Placental epithelial cell (primary cell): ENCODE data around the gene CAPN12. TPM values are rescaled to one million over a fixed set of nuclear protein-coding genes. Genes with fewer than 3 reads are reported as not detected.

ENCODE experiments used
- total RNA-seq: library from RNA; depleted of rRNA; stranded (reverse); fragments of >200 nt; gene quantifications from 2 replicates; pipeline ENCODE4 v1.2.3, GENCODE V29; 2012

Gene CAPN12
- total RNA-seq = 3.0 and 4.3 TPM in 2 replicates

DNA sequence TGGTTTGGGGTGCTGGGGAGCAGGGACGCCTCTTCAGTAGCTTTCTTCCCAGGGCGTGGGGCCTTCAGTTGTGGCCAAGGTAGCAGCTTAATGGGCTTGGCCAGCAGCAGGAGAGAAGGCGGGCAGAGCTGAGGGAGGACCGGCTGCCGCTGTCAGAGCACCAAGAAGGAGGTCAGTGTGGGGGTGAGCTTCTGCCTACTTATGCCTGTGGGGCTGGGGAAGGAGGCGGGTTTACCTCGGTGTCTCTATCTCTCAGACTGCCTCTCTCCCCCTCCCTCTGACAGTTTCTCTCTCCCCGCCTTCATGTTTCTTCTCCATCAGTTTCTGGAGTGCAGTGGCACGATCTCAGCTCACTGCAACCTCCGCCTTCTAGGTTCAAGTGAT is at the start of gene CAPN12:
CAPN12 (minus strand) TSS at position 177 of the 384 bp plus-strand sequence. CDS start 309 bp downstream, outside the sequence.

DNA sequence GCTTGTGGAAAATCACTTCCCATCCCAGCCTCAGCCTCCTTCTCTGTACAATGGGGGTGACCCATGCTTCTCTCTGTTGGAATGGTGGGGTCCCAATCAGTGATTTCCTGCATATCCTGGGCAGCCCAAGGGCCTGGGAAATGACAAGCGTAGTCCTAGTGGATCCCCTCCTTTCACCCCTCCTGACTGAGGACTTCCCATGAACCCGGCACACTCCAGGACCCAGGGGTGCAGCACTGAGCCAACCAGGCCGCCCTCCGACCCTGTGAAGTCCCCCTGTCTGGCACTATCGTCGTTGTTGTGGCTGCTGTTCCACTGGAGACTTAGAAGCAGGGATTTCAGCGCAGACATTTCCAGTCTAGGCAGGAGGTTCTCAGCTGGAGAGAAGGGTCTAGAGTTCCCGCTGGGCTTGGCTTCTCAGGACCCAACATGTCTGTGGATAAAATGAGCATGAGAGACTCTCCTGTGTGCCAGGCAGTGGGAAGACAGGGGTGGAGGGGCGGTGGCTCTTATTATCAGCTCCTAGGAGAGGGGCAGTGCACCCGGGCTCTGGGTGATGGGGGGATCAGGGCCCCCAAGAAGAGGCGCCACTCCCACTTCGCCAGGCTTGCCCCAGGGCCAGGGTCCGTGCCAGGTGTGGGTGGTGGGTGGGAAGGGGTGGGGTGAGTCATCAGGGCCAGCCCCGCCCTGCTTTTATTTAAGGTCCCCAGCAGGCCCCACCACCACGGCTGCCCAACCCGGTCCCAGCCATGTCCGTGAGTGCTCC is 44.4 kb upstream of the CAPN12 start, which contains the start of gene LGALS7B:
LGALS7B (plus strand) TSS at position 723 of the 766 bp plus-strand sequence; CDS start at position 750, 27 bp downstream.

DNA sequence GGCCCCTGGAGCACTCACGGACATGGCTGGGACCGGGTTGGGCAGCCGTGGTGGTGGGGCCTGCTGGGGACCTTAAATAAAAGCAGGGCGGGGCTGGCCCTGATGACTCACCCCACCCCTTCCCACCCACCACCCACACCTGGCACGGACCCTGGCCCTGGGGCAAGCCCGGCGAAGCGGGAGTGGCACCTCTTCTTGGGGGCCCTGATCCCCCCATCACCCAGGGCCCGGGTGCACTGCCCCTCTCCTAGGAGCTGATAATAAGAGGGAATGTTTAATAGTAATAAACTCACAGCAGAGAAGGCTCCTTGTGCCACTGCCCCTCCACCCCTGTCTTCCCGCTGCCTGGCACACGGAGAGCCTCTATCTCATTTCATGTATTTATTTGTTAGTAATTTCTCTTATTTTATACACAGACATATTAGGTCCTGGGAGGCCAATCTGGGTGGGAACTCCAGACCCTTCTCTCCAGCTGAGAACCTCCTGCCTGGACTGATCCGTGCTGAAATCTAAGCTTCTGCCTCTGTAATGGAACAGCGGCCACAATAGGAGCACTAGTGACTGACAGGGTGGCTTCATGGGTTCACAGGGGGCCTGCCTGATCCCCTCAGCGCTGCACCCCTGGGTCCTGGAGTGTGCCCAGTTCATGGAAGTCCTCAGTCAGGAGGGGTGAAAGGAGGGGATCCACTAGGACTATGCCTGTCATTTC is 29.3 kb upstream of the CAPN12 start, which contains the start of gene LGALS7:
LGALS7 (minus strand) TSS at position 49 of the 709 bp plus-strand sequence; CDS start at position 24, 25 bp downstream.

Other genes starting within 250 kb of the CAPN12 start
- gene MAP4K1, start 126.5 kb downstream of the CAPN12 start, total RNA-seq = 0.22 TPM in 1 of 2 replicates, not detected in the other
- 271 and 636 TPM in 2 replicates for gene EIF3K, start 125.3 kb downstream of the CAPN12 start, total RNA-seq
- gene ACTN4, start 96.8 kb downstream of the CAPN12 start, total RNA-seq = 222 and 933 TPM in 2 replicates
- gene LGALS7, start 29.0 kb upstream of the CAPN12 start, total RNA-seq = 0.79 TPM in 1 of 2 replicates, not detected in the other
- gene LGALS7B, start 44.7 kb upstream of the CAPN12 start, total RNA-seq = 3.5 TPM in 1 of 2 replicates, not detected in the other
- not detected in 2 replicates for gene LGALS4, start 68.5 kb upstream of the CAPN12 start, total RNA-seq
- 69.9 and 95.8 TPM in 2 replicates for gene ECH1, start 87.3 kb upstream of the CAPN12 start, total RNA-seq
- gene HNRNPL, start 105.5 kb upstream of the CAPN12 start, total RNA-seq = 179 and 332 TPM in 2 replicates
- gene RINL, start 133.8 kb upstream of the CAPN12 start, total RNA-seq = 3.6 and 19.2 TPM in 2 replicates
- gene SIRT2, start 155.1 kb upstream of the CAPN12 start, total RNA-seq = 48.3 and 50.6 TPM in 2 replicates
- gene NFKBIB, start 155.5 kb upstream of the CAPN12 start, total RNA-seq = 8.2 and 15.3 TPM in 2 replicates
- gene CCER2, start 167.7 kb upstream of the CAPN12 start, total RNA-seq = not detected in 2 replicates
- 21.2 and 44.9 TPM in 2 replicates for gene SARS2, start 186.3 kb upstream of the CAPN12 start, total RNA-seq
- gene MRPS12, start 186.5 kb upstream of the CAPN12 start, total RNA-seq = 21.6 and 23.6 TPM in 2 replicates
- gene FBXO17, start 231.3 kb upstream of the CAPN12 start, total RNA-seq = 10.8 and 11.8 TPM in 2 replicates